GF-D8 (cell line): ENCODE results near the gene LRRTM3.

Source experiments
- DNase-seq: peaks from one replicate; lab custom pipeline; 2025; lab: John Stamatoyannopoulos, UW

The LRRTM3 gene

DNA sequence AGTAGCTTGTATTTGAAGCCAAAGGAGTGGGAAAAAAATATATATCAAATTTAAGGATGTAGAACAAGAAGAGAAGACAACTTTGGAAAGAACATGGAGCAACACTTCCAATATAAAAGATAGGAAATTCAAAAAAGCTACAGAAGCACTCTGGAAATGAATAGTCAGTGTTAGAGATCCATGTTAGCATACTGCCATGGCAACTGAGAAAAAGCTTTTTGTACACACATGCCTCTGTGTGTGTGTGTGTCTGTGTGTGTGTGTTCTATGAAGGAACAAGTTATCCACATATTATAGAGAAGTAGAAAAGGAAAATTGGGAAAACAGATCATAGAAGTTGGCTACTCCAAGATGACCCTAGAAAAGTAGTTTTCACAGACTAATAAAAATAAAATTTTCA is 96.3 kb downstream of the LRRTM3 start:
- no peak for DNase-seq

- DNase-seq = no peak
Measured at GRCh38 chr10:67033878-67034277, 108.0 kb downstream of the LRRTM3 start.

- no peak for DNase-seq
Measured at GRCh38 chr10:67036808-67037207, 111.0 kb downstream of the LRRTM3 start.

DNA sequence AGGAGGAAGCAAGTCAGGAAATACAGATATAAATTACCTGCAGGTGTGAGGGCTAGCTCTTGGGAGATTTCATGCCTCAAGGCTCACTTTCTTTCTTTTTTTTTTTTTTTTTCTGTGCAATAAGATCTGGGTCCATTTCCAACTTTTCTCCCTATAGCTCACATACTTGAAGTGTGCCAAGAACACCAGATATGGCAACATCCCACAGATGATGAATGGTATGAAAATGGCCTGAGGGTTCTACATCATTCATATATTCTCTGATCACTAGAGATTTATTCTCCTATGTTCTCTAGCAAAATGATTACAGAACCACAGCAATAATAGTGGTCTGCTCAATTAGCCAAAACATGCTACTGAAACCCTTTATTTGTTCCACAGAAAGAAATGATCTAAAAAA is 117.2 kb downstream of the LRRTM3 start:
- no peak for DNase-seq

GRCh38 chr10:67045404-67045803 is 119.6 kb downstream of the LRRTM3 start:
- no peak for DNase-seq

GRCh38 chr10:67046507-67046906 is 120.7 kb downstream of the LRRTM3 start:
- no peak for DNase-seq

DNA sequence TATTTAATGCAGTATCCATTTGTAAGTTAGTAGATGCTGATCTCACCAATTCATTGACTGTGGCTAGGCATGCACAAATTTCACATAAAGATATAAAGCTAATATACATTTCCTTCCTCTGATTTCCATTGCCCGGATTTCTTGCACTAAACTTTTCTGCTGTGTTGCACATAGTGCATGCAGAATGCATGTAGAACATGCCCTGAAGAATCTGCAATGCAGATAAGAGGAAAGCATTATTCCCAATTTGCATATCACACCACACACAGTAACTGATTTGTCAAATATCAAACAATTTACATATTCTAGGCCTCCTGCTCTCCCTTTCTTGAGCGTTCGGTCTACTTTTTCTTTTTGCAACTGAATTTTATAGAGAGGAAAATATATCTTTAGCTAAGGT is 124.2 kb downstream of the LRRTM3 start:
- no peak for DNase-seq

GRCh38 chr10:67050415-67050814 is 124.6 kb downstream of the LRRTM3 start:
- no peak for DNase-seq

- no peak for DNase-seq
Measured at GRCh38 chr10:67072654-67073053, 146.8 kb downstream of the LRRTM3 start.

- no peak for DNase-seq
Measured at GRCh38 chr10:67075491-67075971, 149.7 kb downstream of the LRRTM3 start.

DNA sequence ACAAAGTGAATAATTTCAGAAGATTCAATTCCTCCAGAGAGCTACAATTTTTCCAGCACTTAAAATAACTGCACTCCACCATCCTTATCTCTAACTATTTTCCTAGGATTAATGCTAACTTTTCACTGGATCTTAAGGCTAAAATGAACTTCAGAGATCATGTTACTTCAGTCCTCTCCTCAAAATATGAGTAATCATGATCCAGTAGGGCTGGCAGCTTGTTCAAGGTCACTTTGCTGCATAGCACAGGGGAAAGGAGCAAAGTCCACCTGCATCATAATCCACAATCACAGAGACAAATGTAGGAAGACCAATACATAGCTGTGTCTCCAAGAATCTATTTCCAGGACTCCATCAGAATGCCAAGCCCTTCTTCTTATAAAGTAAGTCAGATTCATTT is 150.3 kb downstream of the LRRTM3 start:
- no peak for DNase-seq

- DNase-seq = no peak
Measured at GRCh38 chr10:67077376-67077775, 151.5 kb downstream of the LRRTM3 start.

GRCh38 chr10:67079126-67079525 is 153.3 kb downstream of the LRRTM3 start:
- no peak for DNase-seq

DNA sequence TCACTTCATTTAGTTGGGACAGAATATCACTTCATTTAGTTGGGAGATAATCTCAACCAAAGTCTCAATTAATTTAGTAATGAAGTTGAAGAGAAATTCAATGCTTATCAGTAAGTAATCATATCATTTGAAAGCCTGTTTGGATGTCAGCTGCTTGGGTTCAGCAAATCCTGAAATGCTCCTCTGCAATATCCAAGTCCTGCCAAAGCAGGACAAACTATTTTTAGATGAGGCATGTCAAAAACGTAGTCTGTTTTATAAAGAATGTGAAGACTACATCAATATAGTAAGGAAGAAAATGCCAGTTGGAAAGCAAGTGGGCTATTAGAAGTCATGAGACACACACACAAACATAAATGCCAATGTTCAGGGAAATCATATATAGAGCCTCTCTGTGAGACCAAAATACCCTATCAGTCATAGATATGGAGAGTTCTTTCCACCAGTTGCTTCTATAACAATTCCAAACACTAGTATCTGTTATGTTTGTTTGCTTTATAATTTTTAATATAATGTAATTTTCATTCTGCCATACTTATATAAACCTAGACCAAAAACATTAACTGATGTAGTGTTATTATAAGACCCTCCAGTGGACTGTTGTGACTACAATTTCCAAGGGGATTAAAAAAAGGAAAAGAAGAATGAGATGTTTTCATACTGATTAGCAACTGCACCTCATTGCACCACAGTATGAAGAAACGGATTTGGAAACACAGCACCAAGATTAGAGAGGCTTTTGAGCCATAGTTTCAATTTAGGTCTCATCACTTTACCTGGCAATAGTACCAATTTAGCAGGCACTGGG is 160.7 kb downstream of the LRRTM3 start:
- no peak for DNase-seq

DNA sequence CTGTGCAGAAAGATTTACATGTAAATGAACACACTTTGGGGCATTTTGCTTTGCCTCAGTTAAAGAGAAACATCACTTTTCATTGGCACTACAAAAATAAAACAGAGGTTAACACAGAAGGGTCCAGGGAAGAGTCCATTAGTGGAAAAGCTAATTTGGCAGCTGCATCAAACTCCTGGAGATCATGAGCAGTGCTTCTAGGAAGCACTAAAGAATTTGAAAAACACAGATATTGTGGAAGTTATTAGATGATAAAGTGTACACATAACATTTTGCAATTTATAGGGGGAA is 161.2 kb downstream of the LRRTM3 start:
- DNase-seq = no peak

DNA sequence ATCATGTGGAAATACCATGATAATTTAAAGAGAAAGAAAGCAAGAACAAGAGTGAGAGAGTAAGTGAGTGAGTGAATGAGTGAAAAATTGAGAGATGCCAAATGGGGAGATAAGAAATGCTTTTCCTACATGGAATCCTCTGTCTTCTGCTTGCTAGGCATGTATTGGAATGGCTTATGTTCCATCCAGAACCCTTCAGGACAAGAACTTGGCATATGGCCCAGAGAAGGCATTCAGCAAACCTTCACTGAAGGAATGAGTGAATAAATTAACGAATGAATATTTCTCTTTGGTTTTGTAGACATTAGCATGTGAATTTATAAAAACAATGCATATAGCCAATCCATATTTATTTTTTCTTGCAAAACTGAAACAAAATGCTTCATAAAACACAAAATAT is 162.2 kb downstream of the LRRTM3 start:
- no peak for DNase-seq

GRCh38 chr10:67095531-67095930 is 169.7 kb downstream of the LRRTM3 start:
- DNase-seq = no peak

DNA sequence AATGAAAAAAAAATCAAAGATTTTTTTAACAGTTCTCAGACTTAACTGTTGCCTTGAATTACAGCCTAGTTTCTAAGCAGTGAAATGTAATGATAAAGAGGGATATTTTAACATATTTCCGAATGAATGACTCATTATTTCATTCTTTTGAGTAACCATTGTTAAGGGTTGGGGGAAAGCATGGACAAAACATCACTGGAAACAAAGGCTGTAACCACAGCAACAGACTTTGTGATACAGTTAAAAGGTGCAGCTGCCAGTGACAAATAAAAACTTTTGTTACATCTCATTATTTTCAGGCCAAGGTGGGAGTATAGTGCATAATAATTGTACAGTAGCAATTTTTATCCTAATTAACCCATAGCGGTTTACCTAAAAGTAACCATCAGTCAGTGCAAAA is 172.6 kb downstream of the LRRTM3 start:
- no peak for DNase-seq

DNA sequence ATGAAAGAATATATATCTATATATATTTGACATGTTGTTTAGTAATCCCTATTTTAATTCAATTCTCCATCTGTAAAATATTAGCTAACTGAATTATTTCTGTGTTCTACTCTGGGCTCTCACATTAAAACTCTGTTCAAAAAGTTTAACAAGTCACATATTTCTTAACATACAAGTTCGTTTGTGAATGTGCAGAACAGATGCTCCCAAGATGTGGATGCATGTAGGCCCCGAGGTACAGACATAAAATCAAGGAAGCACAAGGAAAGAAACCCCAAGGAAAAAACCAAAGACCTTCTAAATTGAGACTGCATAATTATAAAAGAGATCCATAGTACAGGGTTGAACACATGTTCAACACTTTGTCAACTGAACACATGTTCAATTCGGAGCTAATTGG is 175.1 kb downstream of the LRRTM3 start:
- DNase-seq = no peak

GRCh38 chr10:67107670-67108069 is 181.8 kb downstream of the LRRTM3 start:
- no peak for DNase-seq

DNA sequence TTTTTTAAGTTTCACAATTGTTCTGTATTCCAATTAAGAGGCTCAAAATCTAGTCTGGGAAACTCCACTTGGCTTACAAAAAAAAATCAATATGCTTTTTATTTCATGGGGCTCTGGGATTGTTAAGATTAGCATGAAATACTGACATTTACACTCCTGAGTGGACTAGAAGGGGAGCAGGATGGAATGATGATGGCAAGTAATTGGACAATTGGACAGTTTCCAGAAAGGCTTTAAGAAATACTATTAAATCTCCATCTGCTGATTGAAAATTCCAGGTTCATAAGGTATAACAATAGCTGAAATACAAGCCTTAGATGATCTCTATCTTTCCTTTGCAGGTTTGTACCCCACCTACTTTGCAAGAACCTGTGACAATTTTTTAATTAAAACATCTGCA is 184.4 kb downstream of the LRRTM3 start:
- DNase-seq = no peak

- no peak for DNase-seq
Measured at GRCh38 chr10:67112765-67113164, 186.9 kb downstream of the LRRTM3 start.

- no peak for DNase-seq
Measured at GRCh38 chr10:67114945-67115344, 189.1 kb downstream of the LRRTM3 start.

GRCh38 chr10:67115972-67116371 is 190.1 kb downstream of the LRRTM3 start:
- no peak for DNase-seq
